NB4 (cell line): ENCODE data around the gene SLC39A11.

ENCODE experiments used
- POLR2A ChIP-seq: IDR thresholded peaks from 2 replicates; pipeline ENCODE4 v1.6.1; 2011; ENCODE audit warnings: mild to moderate bottlenecking; ENCODE audit not compliant: insufficient read length; ENCODE audit errors: extremely low read depth
- TF ChIP-seq, protein P1 (sequence below): IDR thresholded peaks from one replicate; pipeline ENCODE4 v1.5.1; 2012; ENCODE audit warnings: low read depth, low read length

DNA sequence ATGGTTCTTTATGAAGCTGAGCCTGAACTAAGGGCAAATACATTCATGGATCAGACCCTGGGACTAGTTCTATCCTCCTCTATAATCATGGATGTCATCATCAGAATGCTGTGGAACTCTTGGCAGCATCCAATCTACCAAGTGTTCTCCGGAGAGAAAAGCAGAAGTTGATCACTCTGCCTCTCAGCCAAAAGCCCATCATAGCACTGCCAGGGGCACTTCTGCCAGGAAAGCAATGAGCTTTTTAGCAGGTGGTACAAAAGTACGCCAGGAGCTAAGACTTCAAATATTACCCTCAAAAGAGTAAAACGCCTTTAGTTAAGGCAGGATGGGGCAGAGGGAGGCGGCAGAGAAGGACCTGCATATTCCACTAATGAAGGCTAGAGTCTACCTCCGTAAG is 279.0 kb downstream of the SLC39A11 start:
- TF ChIP-seq, protein P1, sequence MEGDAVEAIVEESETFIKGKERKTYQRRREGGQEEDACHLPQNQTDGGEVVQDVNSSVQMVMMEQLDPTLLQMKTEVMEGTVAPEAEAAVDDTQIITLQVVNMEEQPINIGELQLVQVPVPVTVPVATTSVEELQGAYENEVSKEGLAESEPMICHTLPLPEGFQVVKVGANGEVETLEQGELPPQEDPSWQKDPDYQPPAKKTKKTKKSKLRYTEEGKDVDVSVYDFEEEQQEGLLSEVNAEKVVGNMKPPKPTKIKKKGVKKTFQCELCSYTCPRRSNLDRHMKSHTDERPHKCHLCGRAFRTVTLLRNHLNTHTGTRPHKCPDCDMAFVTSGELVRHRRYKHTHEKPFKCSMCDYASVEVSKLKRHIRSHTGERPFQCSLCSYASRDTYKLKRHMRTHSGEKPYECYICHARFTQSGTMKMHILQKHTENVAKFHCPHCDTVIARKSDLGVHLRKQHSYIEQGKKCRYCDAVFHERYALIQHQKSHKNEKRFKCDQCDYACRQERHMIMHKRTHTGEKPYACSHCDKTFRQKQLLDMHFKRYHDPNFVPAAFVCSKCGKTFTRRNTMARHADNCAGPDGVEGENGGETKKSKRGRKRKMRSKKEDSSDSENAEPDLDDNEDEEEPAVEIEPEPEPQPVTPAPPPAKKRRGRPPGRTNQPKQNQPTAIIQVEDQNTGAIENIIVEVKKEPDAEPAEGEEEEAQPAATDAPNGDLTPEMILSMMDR: no peak
- TF ChIP-seq POLR2A: no peak
